Ascending aorta (tissue), 2 donors: ENCODE measurements around the gene TMUB1. TPM values are rescaled to one million over a fixed set of nuclear protein-coding genes. Genes with fewer than 3 reads are reported as not detected.

Source experiments
- DNase-seq, 2 donors: peaks; one replicate each; pipeline ENCODE4 v3.0.0-alpha.2; 2019; ENCODE audit warnings: low spot score in 2 of 2
- H3K27ac ChIP-seq, 2 donors: fragments of 200-600 bp; sonication (generic); one replicate each; pipeline ENCODE4 v1.5.1; 2016 to 2017; ENCODE audit warnings: mild to moderate bottlenecking in 1 of 2
- H3K27me3 ChIP-seq: fragments of 200-600 bp; sonication (generic); one replicate; pipeline ENCODE4 v1.5.1; 2017
- H3K36me3 ChIP-seq, 2 donors: fragments of 200-600 bp; sonication (generic); one replicate each; pipeline ENCODE4 v1.5.1; 2016
- H3K4me1 ChIP-seq, 2 donors: fragments of 200-600 bp; sonication (generic); one replicate each; pipeline ENCODE4 v1.5.1; 2016 to 2017; ENCODE audit warnings: mild to moderate bottlenecking in 1 of 2
- H3K4me3 ChIP-seq, 2 donors: fragments of 200-600 bp; sonication (generic); one replicate each; pipeline ENCODE4 v1.5.1; 2016 to 2017; ENCODE audit warnings: mild to moderate bottlenecking in 1 of 2
- H3K9me3 ChIP-seq, 2 donors: fragments of 200-600 bp; sonication (generic); one replicate each; pipeline ENCODE4 v1.5.1; 2016
- intact Hi-C: fragments of 100-400 bp; cut with DNase I; formaldehyde crosslinking; loops from one replicate; pipeline ENCODE4 v1.15.1; 2023
- total RNA-seq: library from RNA; depleted of rRNA; stranded (reverse); fragments of >200 nt; gene quantifications from one replicate; pipeline ENCODE4 v1.1.0, GENCODE V29; 2016
- TF ChIP-seq, protein P1 (sequence below), 3 experiments: fragments of 200-600 bp in 2 of 3; fragments of 450-650 bp in 1 of 3; sonication (generic) in 2 of 3; IDR thresholded peaks; one replicate each; pipeline ENCODE4 v1.5.1; 2016 to 2019; ENCODE audit warnings: antibody characterized with exemption in 3 of 3, mild to moderate bottlenecking in 1 of 3, moderate library complexity in 1 of 3

TMUB1 gene
- total RNA-seq, 1 donor from 2014 or later = 143 TPM

GRCh38 chr7:151104411-151105235, 21.3 kb upstream of the TMUB1 start:
- Histone ChIP-seq H3K9me3 (no peaks in the 10 kb centered on the region), H3K27ac (no peak overlapping the region), H3K36me3 (peaks cover 0 to 13% of the 10 kb centered on the region in 2 donors), H3K4me3 (no peak overlapping the region), H3K4me1 (no peaks in the 10 kb centered on the region), H3K27me3 (no peaks in the 10 kb centered on the region)
- intact Hi-C loops = no loop called here
- TF ChIP-seq, protein P1, sequence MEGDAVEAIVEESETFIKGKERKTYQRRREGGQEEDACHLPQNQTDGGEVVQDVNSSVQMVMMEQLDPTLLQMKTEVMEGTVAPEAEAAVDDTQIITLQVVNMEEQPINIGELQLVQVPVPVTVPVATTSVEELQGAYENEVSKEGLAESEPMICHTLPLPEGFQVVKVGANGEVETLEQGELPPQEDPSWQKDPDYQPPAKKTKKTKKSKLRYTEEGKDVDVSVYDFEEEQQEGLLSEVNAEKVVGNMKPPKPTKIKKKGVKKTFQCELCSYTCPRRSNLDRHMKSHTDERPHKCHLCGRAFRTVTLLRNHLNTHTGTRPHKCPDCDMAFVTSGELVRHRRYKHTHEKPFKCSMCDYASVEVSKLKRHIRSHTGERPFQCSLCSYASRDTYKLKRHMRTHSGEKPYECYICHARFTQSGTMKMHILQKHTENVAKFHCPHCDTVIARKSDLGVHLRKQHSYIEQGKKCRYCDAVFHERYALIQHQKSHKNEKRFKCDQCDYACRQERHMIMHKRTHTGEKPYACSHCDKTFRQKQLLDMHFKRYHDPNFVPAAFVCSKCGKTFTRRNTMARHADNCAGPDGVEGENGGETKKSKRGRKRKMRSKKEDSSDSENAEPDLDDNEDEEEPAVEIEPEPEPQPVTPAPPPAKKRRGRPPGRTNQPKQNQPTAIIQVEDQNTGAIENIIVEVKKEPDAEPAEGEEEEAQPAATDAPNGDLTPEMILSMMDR (IDR thresholded peaks at IDR 0.05) = no peak
- no peak for DNase-seq

DNA sequence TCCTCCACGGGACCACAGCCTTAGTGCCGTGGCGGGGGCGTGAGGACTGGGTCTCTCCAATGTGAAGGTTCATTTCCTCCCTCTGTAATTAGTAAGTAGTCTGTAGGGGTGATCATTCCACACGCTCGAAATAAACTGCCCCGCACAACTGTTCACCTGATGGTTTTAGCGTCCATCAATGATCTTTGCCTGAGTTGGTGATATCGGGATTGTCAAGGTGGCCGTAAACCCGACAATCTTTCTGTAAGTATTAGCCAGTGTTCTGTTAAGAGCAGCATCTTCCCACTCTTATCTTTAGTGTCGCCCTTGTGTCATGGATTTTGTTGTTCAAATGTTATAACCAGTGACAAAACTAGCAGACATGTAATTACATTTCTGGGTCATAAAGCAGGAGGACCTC, 20.7 kb upstream of the TMUB1 start:
- TF ChIP-seq, protein P1 (IDR thresholded peaks at IDR 0.05) = no peak
- Histone ChIP-seq H3K9me3 (no peaks in the 10 kb centered on the region), H3K27me3 (no peaks in the 10 kb centered on the region), H3K27ac (no peak overlapping the region), H3K4me1 (no peaks in the 10 kb centered on the region), H3K36me3 (peaks cover 0 to 13% of the 10 kb centered on the region in 2 donors), H3K4me3 (no peak overlapping the region)
- intact Hi-C loops = no loop called here
- no peak for DNase-seq

- TF ChIP-seq, protein P1 (IDR thresholded peaks at IDR 0.05) = no peak
- peaks cover 0 to 13% of the 10 kb centered on the region in 2 donors for H3K36me3 ChIP-seq
- no peaks in the 10 kb centered on the region for H3K4me1 ChIP-seq
- no peak for DNase-seq
- H3K4me3 ChIP-seq = no peak overlapping the region
- no peaks in the 10 kb centered on the region for H3K9me3 ChIP-seq
- H3K27ac ChIP-seq = no peak overlapping the region
- H3K27me3 ChIP-seq = no peaks in the 10 kb centered on the region
- intact Hi-C loops = no loop called here
These were observed 19.7 kb upstream of the TMUB1 start for GRCh38 chr7:151102991-151103390.

GRCh38 chr7:151101621-151102396, 18.5 kb upstream of the TMUB1 start:
- Histone ChIP-seq H3K9me3 (no peaks in the 10 kb centered on the region), H3K27ac (no peak overlapping the region)

DNA sequence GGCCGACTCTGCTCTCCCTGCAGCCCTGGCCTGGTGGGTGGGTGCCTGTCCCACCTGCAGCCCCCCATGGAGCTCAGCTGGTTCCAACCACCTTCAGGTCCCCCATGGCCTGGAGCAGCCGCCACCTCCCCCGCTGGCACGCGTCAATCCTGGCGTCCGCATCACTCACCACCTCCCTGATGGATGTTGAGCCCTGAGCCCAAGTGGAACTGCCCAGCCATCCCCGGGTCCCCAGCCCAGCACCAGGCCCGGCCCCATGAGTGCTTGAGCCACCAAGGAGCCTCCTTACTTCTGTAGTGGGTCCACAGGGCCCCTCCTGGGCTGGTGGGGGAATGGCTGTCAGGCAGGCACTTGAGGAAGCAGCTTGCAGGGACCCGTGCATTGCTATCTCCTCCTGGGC, 17.6 kb upstream of the TMUB1 start:
- Histone ChIP-seq H3K4me1 (no peaks in the 10 kb centered on the region), H3K4me3 (no peak overlapping the region), H3K27me3 (no peaks in the 10 kb centered on the region), H3K36me3 (peaks cover 0 to 7% of the 10 kb centered on the region in 2 donors), H3K9me3 (no peaks in the 10 kb centered on the region), H3K27ac (no peak overlapping the region)
- TF ChIP-seq, protein P1 (IDR thresholded peaks at IDR 0.05) = no peak
- peak in 1 of 2 donors; percentile 60 for DNase-seq
- intact Hi-C loops = no loop called here

More at GRCh38 chr7:151101621-151102396, 18.5 kb upstream of the TMUB1 start:
- no peaks in the 10 kb centered on the region for H3K27me3 ChIP-seq
- no peaks in the 10 kb centered on the region for H3K4me1 ChIP-seq
- no peak overlapping the region for H3K4me3 ChIP-seq
- DNase-seq = no peak
- peaks cover 0 to 13% of the 10 kb centered on the region in 2 donors for H3K36me3 ChIP-seq
- intact Hi-C loops = no loop called here
- TF ChIP-seq, protein P1 (IDR thresholded peaks at IDR 0.05) = no peak
